ENCODE measurements around the gene DCBLD2.

GRCh38 chr3:98798820-98799219 lies 102.7 kb downstream of the DCBLD2 start:
- TF ChIP-seq NFIC (IDR thresholded peaks at IDR 0.05; ENCODE audit: borderline replicate concordance) = no peak
- no peak for TF ChIP-seq RFX5 (IDR thresholded peaks at IDR 0.05; ENCODE audit: low read length)
- TF ChIP-seq CTCF (IDR thresholded peaks at IDR 0.05) = no peak
- TF ChIP-seq EP300 (IDR thresholded peaks at IDR 0.05; ENCODE audit: borderline replicate concordance in 1 of 2, low read depth in 1 of 2, low read length in 1 of 2) = no peak
- no peak for TF ChIP-seq USF1 (IDR thresholded peaks at IDR 0.05; ENCODE audit: borderline replicate concordance, low read depth)
- TF ChIP-seq GATA2 (CRISPR knock-in tag; IDR thresholded peaks at IDR 0.05) = no peak
- no peak for TF ChIP-seq MAX (IDR thresholded peaks at IDR 0.05; ENCODE audit: low read depth)
- no peak for TF ChIP-seq ELF1 (IDR thresholded peaks at IDR 0.05)
- no peak; the same call in 1 of the 2 replicates for TF ChIP-seq POLR2AphosphoS5 (IDR thresholded peaks at IDR 0.05; ENCODE audit: low read depth, low read length)
- no peak for TF ChIP-seq FOXM1 (IDR thresholded peaks at IDR 0.05; ENCODE audit: low read depth)
- no peak for TF ChIP-seq TCF12 (IDR thresholded peaks at IDR 0.05)
